Activated T-helper 1 cell treated with Interleukin-2 at 50 U/mL for 16 hours (primary cell): Measurements from ENCODE around the gene SMC1B.

Source experiments
- DNase-seq: peaks from one replicate; pipeline ENCODE4 v3.0.0-alpha.2; 2020; ENCODE audit warnings: low read depth

Gene SMC1B

GRCh38 chr22:45318558-45319323 is 94.7 kb downstream of the SMC1B start:
- DNase-seq = no peak

GRCh38 chr22:45318168-45318557 is 95.2 kb downstream of the SMC1B start:
- peak; percentile 74 for DNase-seq

DNA sequence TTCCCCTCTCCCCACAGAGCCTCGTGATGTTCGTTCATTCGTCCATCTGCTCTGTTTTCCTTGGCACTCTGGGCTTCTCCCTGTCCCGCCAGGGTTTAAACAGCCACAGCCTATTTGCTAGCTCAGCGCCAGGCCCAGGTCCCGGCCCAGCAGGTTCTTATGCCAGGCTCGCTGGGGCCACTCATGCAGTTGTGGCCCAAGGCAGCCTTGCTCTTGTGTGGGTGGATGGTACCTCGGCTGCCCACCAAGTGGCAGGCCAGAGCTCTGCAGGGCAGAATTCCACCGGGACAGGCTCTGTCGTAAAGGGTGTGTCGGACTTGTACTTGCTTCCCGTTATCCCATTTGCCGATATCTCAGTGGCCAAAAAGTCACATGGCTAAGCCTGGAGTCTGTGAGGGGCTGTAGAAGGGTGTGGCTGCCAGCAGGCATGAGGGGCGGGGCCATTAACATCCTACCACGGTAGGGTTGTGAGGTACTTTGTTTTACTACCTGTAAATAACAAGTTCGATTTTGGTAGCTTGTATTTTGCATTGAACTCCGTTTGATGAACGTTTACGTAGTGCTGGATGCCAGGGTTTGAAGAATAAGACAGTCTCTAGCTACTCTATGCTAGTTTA is 95.7 kb downstream of the SMC1B start:
- no peak for DNase-seq

GRCh38 chr22:45316796-45317526 is 96.4 kb downstream of the SMC1B start:
- DNase-seq = no peak

- DNase-seq = no peak
These were observed 98.6 kb downstream of the SMC1B start for GRCh38 chr22:45314786-45315185.

DNA sequence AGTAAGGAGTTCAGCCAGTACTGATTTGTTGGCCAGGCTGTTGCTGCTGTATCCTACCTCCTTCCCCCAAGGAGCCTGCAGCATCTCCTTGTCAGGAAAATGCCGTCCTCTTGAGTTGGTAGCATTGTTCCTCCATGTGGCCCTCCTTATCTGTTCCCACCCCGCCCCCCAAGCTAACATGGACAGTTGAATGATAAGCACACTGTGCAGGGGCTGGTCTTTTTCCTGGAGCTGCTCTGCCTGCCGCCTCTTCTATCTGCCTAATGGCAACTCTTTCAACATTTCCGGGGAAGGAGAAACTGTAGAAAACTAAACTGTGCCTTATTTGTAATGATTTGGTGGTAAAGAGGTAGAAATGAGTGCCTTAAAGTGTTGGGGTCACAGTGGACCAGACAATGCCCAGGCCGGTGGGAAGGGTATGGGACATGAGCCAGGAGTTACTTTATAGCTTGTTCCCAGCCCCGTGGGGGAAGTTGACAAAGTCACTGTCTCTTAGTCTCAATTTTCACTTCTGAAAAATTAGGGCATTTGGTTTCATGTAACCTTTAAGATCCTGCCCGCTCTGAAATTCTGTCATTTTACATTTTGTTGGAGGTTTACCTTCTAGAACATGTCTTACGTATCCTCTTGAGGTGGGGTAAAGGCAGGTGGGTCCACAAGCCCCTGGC is 99.2 kb downstream of the SMC1B start:
- no peak for DNase-seq

DNA sequence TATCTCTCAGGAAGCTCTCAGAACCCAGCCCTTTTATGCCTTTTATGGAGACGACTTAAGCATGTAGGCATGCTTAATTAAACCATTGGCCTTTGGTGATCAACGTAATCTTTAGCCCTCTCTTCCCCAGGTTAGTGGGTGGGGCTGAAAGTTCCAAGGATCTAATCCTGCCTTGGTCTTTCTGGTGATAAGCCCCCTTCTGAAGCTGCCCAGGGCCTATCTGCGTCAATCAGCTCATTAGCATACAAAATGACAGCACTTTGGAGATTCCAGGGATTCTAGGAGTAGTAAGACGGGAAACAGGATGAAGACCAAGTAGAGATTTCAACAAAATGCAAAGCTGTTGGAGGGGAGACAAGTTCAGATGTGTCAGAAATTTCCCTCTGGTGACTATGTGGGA is 100.5 kb downstream of the SMC1B start:
- DNase-seq = no peak

DNA sequence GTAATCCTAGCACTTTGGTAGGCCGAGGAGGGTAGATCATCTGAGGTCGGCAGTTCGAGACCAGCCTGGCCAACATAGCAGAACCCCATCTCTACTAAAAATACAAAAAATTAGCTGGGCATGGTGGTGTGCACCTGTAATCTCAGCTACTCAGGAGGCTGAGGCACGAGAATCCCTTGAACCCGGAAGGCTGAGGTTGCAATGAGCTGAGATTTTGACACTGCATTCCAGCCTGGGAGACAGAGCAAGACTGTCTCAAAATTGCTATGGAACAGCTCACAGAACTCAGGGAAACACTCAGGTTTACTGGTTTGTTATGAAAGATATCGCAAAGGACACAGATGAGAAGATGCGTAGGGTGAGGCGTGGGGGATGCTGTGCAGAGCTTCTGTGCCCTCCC is 101.0 kb downstream of the SMC1B start:
- DNase-seq = no peak

- no peak for DNase-seq
These were observed 102.3 kb downstream of the SMC1B start for GRCh38 chr22:45310977-45311531.

GRCh38 chr22:45310331-45310976 is 102.9 kb downstream of the SMC1B start:
- no peak for DNase-seq

GRCh38 chr22:45309422-45310227 is 103.8 kb downstream of the SMC1B start, which contains the start of gene FAM118A:
TSS of gene FAM118A (plus strand) at chr22:45309934. CDS start at chr22:45322380, 12,446 bp downstream.
- peak; percentile 98 for DNase-seq

- DNase-seq = no peak
These were observed 104.4 kb downstream of the SMC1B start for GRCh38 chr22:45308957-45309421.

DNA sequence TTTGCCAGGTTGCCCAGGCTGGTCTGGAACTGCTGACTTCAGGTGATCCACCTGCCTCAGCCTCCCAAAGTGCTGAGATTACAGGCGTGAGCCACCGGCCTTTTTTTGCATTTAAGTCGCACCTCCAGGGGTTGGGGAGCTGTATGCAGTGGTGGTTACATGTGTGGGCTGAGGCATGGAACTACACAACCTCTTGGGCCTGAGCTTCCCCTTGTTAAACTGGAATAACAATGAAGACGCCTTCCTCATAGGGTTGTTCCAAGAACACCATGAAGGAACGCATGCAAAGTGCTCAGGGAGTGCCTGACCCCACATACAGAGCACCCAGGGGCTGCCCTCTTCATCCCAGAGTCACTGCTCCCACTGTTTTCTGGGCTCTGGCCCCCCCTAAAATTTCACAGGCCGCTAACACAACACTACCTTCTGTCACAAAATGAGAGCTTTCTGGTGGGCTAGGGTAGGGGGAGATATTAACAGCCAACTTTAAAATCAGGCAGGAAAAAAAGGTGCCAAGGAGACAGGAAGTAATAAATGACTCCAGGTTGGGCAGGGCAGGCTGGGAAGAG is 104.9 kb downstream of the SMC1B start:
- DNase-seq = no peak

DNA sequence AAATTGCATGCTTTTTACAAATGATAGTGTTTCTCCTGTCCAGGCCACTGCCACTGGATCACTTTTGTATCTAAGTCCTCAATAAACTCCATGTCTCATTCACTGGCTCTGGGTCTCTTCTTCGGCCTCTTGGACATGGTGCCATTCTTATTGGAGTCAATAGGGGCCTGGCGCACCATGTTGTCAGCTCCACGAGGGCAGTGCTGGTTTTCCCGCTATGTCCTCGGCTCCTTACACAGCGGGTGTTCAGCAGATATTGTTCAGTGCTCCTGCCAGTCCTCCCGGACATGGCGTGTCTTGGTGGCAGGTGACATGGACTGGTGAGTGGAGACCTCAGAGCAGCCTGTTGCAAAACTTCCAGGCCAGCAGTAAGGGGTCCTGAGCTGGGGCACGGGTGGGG is 107.3 kb downstream of the SMC1B start:
- DNase-seq = no peak

DNA sequence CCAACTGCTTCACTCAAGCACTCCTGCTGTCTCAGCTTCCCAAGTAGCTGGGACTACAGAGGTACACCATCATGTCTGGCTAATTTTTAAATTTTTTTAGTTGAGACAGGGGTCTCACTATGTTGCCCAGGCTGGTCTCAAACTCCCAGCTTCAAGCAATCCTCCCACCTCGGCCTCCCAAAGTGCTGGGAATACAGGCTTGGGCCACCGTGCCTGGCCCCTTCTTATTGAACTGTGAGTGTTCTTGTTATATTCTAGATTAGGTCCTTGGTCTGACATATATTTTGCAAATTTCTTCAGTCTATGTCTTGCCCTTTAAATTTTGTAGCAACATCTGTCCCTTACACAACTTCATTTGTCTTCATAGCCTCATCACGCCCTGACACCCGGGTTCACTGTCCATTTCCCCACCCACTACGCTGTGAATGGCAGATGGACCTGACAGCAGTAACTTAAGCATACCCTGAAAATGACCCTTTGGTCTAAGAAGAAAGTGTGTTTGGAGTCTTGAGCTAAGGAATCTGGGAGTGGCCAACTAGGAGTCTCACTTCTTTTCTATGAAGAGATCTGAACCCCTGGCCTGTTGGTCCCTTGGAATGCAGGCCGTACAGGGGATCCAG is 107.8 kb downstream of the SMC1B start:
- no peak for DNase-seq

DNA sequence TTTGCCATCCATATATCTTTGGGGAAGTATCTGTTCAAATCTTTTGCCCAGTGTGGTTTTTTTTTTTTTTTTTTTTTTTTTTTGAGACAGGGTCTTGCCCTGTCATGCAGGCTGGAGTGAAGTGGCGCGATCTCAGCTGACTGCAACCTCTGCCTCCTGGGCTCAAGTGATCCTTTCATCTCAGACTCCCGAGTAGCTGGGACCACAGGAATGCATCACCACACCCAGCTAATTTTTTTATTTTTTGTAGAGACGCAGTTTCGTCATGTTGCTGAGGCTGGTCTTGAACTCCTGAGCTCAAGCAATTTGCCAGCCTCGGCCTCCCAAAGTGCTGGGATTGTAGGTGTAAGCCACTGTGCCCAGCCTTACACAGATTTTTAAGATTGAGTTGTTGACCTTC is 108.4 kb downstream of the SMC1B start:
- DNase-seq = no peak

- no peak for DNase-seq
These were observed 110.2 kb downstream of the SMC1B start for GRCh38 chr22:45303181-45303580.

DNA sequence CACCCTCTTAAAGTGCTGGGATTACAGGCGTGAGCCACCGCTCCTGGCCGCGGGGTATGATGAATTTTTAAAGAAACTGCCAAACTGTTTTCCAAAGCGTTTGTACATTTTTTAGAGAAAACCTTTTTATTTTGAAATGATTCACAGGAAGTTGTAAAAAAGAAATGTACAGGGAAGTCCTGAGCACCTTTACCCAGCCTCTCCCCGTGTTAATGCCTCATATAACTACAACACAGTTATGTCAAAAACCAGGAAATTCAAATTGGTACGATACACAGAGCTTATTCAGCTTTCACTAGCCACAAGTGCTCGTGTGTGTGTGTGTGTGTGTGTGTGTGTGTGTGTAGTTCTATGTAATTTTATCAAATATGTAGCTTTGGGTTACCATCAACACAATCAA is 110.6 kb downstream of the SMC1B start:
- DNase-seq = no peak

- no peak for DNase-seq
These were observed 114.4 kb downstream of the SMC1B start for GRCh38 chr22:45298934-45299505.
